ENCODE data around the gene LDLRAD4. TPM values are rescaled to one million over a fixed set of nuclear protein-coding genes. Genes with fewer than 3 reads are reported as not detected.

The LDLRAD4 gene
- total RNA-seq, 1 donor from 2014 or later = 18.3 TPM

DNA sequence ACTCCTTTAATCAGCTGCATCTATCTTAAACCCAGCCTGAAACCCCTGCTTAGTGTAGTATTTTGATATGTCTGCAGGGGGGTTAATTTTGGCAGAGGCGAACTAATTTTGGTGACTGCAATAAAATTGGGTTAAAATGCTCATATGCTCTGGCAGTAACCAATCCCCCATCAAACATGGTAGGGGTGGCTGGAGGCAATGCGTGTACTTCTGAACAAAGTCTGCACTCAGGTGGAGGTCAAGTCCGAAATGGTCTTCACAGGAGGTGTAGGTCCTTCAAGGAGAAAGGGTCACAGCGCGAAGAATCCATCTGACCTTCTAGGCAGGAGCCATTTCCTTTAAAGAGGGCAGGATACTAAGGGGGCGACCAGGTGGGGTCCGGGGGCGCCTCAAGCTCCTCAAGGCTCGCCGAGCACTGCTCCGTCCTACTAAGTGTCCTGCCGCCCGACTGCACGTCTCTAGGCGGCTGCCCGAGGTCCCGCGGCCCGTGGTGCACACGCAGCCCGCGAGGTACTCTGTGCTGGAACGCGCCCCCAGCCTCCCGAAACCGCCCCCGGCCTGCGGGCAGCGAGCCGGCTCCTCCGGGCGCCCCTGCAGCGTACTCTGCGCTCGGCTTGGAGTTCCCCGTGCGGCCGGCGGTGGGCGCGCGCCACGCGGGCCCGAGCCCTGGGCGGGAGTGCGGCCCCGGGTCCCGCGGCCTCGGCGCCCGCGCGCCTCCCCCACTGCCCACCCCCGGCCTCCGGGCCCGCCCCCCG is 1.7 kb upstream of the LDLRAD4 start:
- Histone ChIP-seq H3K4me3 (ENCODE audit: low read length in 3 of 3) (peak overlapping the region; percentile 60 to 82 (median 82)), H3K27ac (ENCODE audit: low read depth, low read length) (peak overlapping the region; percentile 36), H3K36me3 (ENCODE audit: control insufficient read depth in 3 of 3, insufficient read depth in 3 of 3, low read length in 3 of 3) (no peaks in the 10 kb centered on the region), H3K9me3 (ENCODE audit: control insufficient read depth in 3 of 3, low read length in 3 of 3) (no peaks in the 10 kb centered on the region), H3K9ac (ENCODE audit: low read depth in 1 of 3, low read length in 3 of 3) (peak overlapping the region in 2 of 3 donors; percentile 71 to 89), H3K4me1 (ENCODE audit: control insufficient read depth in 3 of 3, insufficient read depth in 3 of 3, low read length in 3 of 3) (peaks cover 32 to 44% (median 44%) of the 10 kb centered on the region in 3 donors), H3K27me3 (ENCODE audit: control insufficient read depth in 3 of 3, insufficient read depth in 3 of 3, low read length in 3 of 3) (no peaks in the 10 kb centered on the region)

DNA sequence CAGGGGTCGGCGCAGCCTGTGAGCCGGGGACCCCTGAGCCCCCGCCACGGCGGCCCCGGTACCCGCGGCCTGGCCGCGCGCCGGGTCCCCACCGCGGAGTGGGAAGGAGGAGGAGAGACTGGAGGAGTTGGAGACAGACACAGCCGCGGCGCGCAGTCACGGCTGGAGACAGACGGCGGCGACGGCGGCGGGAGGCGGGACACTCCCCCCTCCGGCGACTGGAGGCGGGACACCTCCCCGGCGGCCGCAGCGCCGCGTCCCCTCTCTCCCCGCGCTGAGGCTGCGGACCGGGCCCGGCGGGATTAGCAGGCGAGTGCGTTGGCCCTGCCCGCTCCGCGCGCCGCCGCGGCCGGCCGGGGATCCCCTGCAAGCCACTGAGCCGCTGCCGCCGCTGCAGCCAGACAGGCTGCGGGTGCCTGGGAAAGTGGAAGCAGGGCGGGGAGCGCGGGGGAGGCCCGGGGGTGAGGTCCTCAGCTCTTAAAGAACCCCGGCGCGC is 1.0 kb upstream of the LDLRAD4 start:
- Histone ChIP-seq H3K4me3 (ENCODE audit: low read length in 3 of 3) (peak overlapping the region in 2 of 3 donors; percentile 82), H3K27me3 (ENCODE audit: control insufficient read depth in 3 of 3, insufficient read depth in 3 of 3, low read length in 3 of 3) (no peaks in the 10 kb centered on the region), H3K9ac (ENCODE audit: low read depth in 1 of 3, low read length in 3 of 3) (peak overlapping the region in 2 of 3 donors; percentile 71 to 89), H3K4me1 (ENCODE audit: control insufficient read depth in 3 of 3, insufficient read depth in 3 of 3, low read length in 3 of 3) (peaks cover 38 to 50% (median 49%) of the 10 kb centered on the region in 3 donors), H3K36me3 (ENCODE audit: control insufficient read depth in 3 of 3, insufficient read depth in 3 of 3, low read length in 3 of 3) (no peaks in the 10 kb centered on the region), H3K9me3 (ENCODE audit: control insufficient read depth in 3 of 3, low read length in 3 of 3) (no peaks in the 10 kb centered on the region), H3K27ac (ENCODE audit: low read depth, low read length) (peak overlapping the region; percentile 56)

DNA sequence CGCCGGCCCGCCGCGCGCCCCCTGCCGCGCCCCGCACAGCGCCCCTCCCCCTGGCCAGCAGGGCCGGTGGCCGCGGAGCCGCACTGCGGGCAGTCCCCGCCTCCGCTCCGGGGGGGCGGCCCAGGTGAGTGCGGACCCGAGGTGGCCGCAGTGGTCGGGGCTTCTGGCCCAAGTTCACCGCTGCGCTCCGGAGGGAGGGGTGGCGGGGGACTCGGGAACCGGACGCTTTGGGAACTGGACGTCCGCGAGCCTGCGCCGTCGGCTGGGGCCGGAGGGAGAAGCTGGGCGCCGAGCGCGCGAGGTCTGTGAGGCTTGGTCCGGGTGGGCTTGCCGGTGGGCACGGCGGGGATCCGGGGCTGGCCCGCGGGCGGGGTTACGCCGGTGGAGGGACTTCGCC is 591 bp upstream of the LDLRAD4 start:
- Histone ChIP-seq H3K9ac (ENCODE audit: low read depth in 1 of 3, low read length in 3 of 3) (peak overlapping the region; percentile 80 to 89 (median 81)), H3K4me3 (ENCODE audit: low read length in 3 of 3) (peak overlapping the region; percentile 73 to 82 (median 82)), H3K27me3 (ENCODE audit: control insufficient read depth in 3 of 3, insufficient read depth in 3 of 3, low read length in 3 of 3) (no peaks in the 10 kb centered on the region), H3K4me1 (ENCODE audit: control insufficient read depth in 3 of 3, insufficient read depth in 3 of 3, low read length in 3 of 3) (peaks cover 43 to 54% (median 54%) of the 10 kb centered on the region in 3 donors), H3K27ac (ENCODE audit: low read depth, low read length) (peak overlapping the region; percentile 72), H3K9me3 (ENCODE audit: control insufficient read depth in 3 of 3, low read length in 3 of 3) (no peaks in the 10 kb centered on the region), H3K36me3 (ENCODE audit: control insufficient read depth in 3 of 3, insufficient read depth in 3 of 3, low read length in 3 of 3) (no peaks in the 10 kb centered on the region)

DNA sequence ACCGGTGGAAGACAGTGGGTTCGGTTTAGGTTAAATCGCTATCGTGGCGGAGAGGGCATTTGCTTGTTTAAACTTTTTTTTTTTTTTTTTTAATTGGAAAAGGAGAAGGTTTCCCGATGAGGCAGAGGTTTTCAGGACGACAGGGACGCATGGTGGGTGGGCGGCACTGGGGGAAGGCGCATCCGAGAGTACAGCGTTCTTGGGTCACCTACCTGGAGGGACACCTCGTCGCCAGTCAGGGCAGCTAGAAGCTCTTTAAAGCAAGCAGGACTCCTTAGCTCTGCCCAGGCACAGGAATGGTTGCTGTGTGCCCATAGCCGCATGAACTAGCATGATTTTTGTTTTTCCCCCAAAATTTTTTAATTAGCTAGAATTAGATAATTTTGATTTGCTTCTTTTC is 437 bp downstream of the LDLRAD4 start:
- Histone ChIP-seq H3K9me3 (ENCODE audit: control insufficient read depth in 3 of 3, low read length in 3 of 3) (no peaks in the 10 kb centered on the region), H3K27me3 (ENCODE audit: control insufficient read depth in 3 of 3, insufficient read depth in 3 of 3, low read length in 3 of 3) (no peaks in the 10 kb centered on the region), H3K27ac (ENCODE audit: low read depth, low read length) (peak overlapping the region; percentile 72), H3K36me3 (ENCODE audit: control insufficient read depth in 3 of 3, insufficient read depth in 3 of 3, low read length in 3 of 3) (no peaks in the 10 kb centered on the region), H3K4me3 (ENCODE audit: low read length in 3 of 3) (peak overlapping the region; percentile 73 to 82 (median 82)), H3K9ac (ENCODE audit: low read depth in 1 of 3, low read length in 3 of 3) (peak overlapping the region; percentile 80 to 89 (median 81)), H3K4me1 (ENCODE audit: control insufficient read depth in 3 of 3, insufficient read depth in 3 of 3, low read length in 3 of 3) (peaks cover 53 to 65% (median 64%) of the 10 kb centered on the region in 3 donors)

DNA sequence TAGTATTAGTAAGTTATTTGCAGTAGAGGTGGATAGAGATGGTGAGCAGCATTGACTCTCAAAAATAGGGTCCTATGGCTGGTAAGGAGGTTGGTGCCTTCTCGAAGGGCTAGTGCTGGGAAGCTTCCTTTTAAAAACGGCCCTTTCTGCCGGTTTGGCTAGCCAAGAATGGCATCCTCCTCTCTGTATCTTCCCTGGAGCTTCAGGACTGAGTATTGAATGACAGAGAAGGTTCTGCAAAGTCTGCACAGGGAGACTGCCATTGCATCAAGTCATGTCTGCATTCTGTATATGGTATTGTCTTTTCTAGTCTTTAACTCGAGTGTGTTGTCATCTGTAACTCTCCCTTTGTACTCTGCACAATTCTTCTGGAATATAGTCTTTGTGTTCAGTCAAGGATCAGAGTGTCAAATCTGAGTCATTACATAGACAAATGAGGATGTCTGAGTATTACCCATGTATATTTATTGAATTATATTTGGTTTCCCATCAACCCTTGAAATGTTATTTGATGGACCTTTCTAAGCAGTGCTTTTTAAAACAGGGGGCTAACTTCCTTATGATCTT is 1.1 kb downstream of the LDLRAD4 start:
- Histone ChIP-seq H3K9me3 (ENCODE audit: control insufficient read depth in 3 of 3, low read length in 3 of 3) (no peaks in the 10 kb centered on the region), H3K27ac (ENCODE audit: low read depth, low read length) (peak overlapping the region; percentile 72), H3K27me3 (ENCODE audit: control insufficient read depth in 3 of 3, insufficient read depth in 3 of 3, low read length in 3 of 3) (no peaks in the 10 kb centered on the region), H3K4me1 (ENCODE audit: control insufficient read depth in 3 of 3, insufficient read depth in 3 of 3, low read length in 3 of 3) (peaks cover 56 to 67% (median 66%) of the 10 kb centered on the region in 3 donors), H3K36me3 (ENCODE audit: control insufficient read depth in 3 of 3, insufficient read depth in 3 of 3, low read length in 3 of 3) (no peaks in the 10 kb centered on the region), H3K9ac (ENCODE audit: low read depth in 1 of 3, low read length in 3 of 3) (peak overlapping the region; percentile 2 to 89 (median 80)), H3K4me3 (ENCODE audit: low read length in 3 of 3) (peak overlapping the region; percentile 73 to 82 (median 82))

DNA sequence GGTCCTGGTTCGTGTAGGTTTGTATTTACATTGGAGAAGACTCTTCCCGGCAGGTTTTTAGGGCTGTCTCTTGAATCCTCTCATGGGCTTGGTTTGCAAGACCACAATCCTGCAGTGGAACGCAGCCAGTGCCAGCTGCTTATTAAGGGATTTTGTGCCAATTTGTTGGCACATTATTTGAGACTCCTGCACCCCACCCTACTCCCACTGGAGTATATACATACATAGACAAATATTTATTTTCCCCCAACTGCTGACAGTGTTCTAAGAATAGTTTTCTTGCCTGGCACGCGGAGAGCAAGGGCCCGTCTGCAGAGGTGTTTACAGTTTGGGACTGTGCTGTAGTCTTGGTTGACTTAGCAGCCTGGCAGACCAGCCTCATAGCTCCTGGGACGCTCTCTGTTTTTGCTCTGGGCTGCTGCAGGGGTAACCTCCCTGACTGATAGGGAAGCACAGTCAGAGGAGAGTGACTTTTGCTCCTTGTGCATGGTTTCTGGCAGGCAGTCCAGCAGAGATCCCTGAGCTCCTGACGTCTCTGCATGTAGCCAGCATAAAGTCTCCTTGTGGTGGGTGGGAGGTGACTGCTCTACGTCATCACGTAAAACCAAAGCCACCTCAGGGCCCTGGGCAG is 1.9 kb downstream of the LDLRAD4 start:
- Histone ChIP-seq H3K9ac (ENCODE audit: low read depth in 1 of 3, low read length in 3 of 3) (peak overlapping the region; percentile 35 to 81 (median 44)), H3K4me1 (ENCODE audit: control insufficient read depth in 3 of 3, insufficient read depth in 3 of 3, low read length in 3 of 3) (peaks cover 56 to 73% (median 67%) of the 10 kb centered on the region in 3 donors), H3K9me3 (ENCODE audit: control insufficient read depth in 3 of 3, low read length in 3 of 3) (no peaks in the 10 kb centered on the region), H3K4me3 (ENCODE audit: low read length in 3 of 3) (peak overlapping the region; percentile 49 to 82 (median 64)), H3K27ac (ENCODE audit: low read depth, low read length) (peak overlapping the region; percentile 72), H3K36me3 (ENCODE audit: control insufficient read depth in 3 of 3, insufficient read depth in 3 of 3, low read length in 3 of 3) (no peaks in the 10 kb centered on the region), H3K27me3 (ENCODE audit: control insufficient read depth in 3 of 3, insufficient read depth in 3 of 3, low read length in 3 of 3) (no peaks in the 10 kb centered on the region)

DNA sequence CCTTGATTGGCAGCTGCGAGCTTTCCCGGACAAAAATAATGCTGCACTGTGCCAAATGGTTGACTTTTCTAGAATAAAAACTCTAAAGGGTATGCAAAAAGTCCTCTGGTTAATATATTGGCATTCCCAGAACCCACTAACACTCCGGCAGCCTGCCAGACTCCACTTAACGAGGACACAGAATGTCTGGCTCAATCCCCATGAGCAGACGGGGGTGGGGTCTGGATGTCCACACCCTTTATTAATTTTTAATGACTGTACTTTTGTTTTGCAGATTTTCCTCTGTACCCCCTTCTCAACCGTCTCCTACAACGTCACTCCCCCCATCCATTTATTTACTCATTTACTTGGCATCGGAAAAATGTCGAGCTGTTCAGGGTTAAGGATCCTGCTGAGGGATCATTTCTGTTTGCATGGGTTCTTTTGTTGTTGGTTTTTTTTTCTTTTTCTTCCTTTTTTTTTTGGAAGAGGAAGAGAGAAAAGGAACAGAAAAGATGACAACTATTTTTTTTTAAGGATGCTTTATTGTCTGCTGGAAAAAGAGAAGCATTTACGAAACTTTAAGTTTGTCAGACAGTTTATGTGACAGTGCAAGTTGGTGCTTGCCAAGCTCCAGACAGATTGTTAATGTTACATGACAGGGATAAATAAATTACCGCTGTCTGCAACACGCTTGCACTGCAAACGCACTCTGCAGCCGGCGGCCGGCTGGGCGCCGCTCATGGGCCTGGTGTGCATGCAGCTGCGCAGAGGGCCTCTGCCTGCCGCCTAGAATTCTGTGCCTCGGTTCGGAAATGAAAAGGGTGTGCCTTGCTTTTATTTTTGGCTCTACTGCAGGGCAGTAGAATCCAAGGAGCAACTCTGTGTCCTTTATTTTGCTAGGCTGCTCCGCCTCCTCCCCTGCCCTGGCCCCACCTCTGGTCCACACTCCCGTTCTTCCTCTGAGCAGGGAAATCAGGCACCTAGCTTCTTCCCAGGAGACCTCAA is 3.6 kb downstream of the LDLRAD4 start:
- H3K9me3 ChIP-seq (ENCODE audit: control insufficient read depth in 3 of 3, low read length in 3 of 3) = no peaks in the 10 kb centered on the region
- peak overlapping the region; percentile 72 for H3K27ac ChIP-seq (ENCODE audit: low read depth, low read length)
- H3K27me3 ChIP-seq (ENCODE audit: control insufficient read depth in 3 of 3, insufficient read depth in 3 of 3, low read length in 3 of 3) = no peaks in the 10 kb centered on the region
- no peaks in the 10 kb centered on the region for H3K36me3 ChIP-seq (ENCODE audit: control insufficient read depth in 3 of 3, insufficient read depth in 3 of 3, low read length in 3 of 3)
- H3K4me1 ChIP-seq (ENCODE audit: control insufficient read depth in 3 of 3, insufficient read depth in 3 of 3, low read length in 3 of 3) = peaks cover 51 to 59% (median 56%) of the 10 kb centered on the region in 3 donors
- H3K4me3 ChIP-seq (ENCODE audit: low read length in 3 of 3) = peak overlapping the region; percentile 20 to 65 (median 57)
- H3K9ac ChIP-seq (ENCODE audit: low read depth in 1 of 3, low read length in 3 of 3) = peak overlapping the region; percentile 52 to 85 (median 69)

DNA sequence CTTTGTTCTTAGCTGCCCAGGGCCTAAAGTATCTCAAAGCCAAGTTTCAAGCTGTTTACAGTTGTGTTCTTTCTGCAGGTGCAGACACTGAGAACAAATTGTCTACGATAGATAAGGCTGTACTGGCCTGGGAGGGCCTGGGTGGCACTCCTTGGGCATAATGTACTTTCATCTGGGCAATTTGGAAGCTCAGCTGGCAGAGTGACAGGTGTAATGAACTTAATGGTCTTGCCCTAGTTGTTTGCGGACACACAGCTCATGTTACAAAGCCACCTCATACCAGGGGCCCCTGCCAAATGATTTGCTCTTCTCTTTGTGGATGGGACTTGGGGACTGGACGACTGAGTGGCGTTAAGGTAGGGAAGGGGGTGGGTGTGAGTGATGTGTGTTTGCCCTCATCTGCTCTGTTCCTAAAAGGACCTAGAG is 4.3 kb downstream of the LDLRAD4 start:
- no peaks in the 10 kb centered on the region for H3K9me3 ChIP-seq (ENCODE audit: control insufficient read depth in 3 of 3, low read length in 3 of 3)
- H3K27ac ChIP-seq (ENCODE audit: low read depth, low read length) = peak overlapping the region; percentile 72
- peak overlapping the region; percentile 20 to 65 (median 57) for H3K4me3 ChIP-seq (ENCODE audit: low read length in 3 of 3)
- peaks cover 0 to 2% (median 1%) of the 10 kb centered on the region in 3 donors for H3K36me3 ChIP-seq (ENCODE audit: control insufficient read depth in 3 of 3, insufficient read depth in 3 of 3, low read length in 3 of 3)
- H3K9ac ChIP-seq (ENCODE audit: low read depth in 1 of 3, low read length in 3 of 3) = peak overlapping the region; percentile 52 to 85 (median 69)
- H3K27me3 ChIP-seq (ENCODE audit: control insufficient read depth in 3 of 3, insufficient read depth in 3 of 3, low read length in 3 of 3) = no peaks in the 10 kb centered on the region
- peaks cover 52 to 59% (median 56%) of the 10 kb centered on the region in 3 donors for H3K4me1 ChIP-seq (ENCODE audit: control insufficient read depth in 3 of 3, insufficient read depth in 3 of 3, low read length in 3 of 3)

All from skeletal muscle tissue (tissue), 4 donors.